Endothelial cell of umbilical vein (primary cell): ENCODE data around the gene CTNND1. TPM values are rescaled to one million over a fixed set of nuclear protein-coding genes. Genes with fewer than 3 reads are reported as not detected.

ENCODE experiments used
- BruUV-seq: library from RNA; stranded (reverse); fragments of 400-500 nt; replicated peaks from 2 replicates; lab custom pipeline; 2021; lab: Mats Ljungman, UMichigan
- CTCF ChIA-PET: fragments of 300-600, 350-600 bp; sonication (Branson Sonifier 250); formaldehyde crosslinking; loops from one replicate; lab custom pipeline; 2021; ENCODE audit warnings: antibody characterized with exemption, inconsistent platforms; lab: Charles Lee
- POLR2A ChIA-PET: fragments of 300-600, 350-600 bp; sonication (Branson Sonifier 250); formaldehyde crosslinking; loops from one replicate; lab custom pipeline; 2021; ENCODE audit warnings: antibody characterized with exemption, inconsistent platforms; lab: Charles Lee
- DNase-seq: peaks from one replicate; pipeline ENCODE4 v3.0.0-alpha.2; 2011; ENCODE audit warnings: low read depth, low spot score
- FAIRE-seq: peaks from 2 replicates; lab custom pipeline; 2011; peaks lifted over from hg19 to GRCh38; lab: Jason Lieb, UNC
- H2AFZ ChIP-seq: 2 replicates; pipeline ENCODE4 v1.6.0; 2012; ENCODE audit warnings: low read depth, low read length, control low read depth, inconsistent platforms
- H3K27ac ChIP-seq: 2 replicates; pipeline ENCODE4 v1.5.1; 2011; ENCODE audit warnings: low read depth, mild to moderate bottlenecking, control low read depth, low read length, moderate library complexity; ENCODE audit not compliant: insufficient read depth
- H3K27me3 ChIP-seq, 2 experiments: 2 replicates each; pipeline versions ENCODE4 v1.6.0 to v1.6.1; 2011; ENCODE audit warnings: low read length in 2 of 2, mixed read lengths in 1 of 2; ENCODE audit not compliant: control insufficient read depth in 2 of 2, insufficient read depth in 2 of 2
- H3K36me3 ChIP-seq, 2 experiments: 2 replicates in 1 of 2; 3 replicates in 1 of 2; pipeline ENCODE4 v1.5.1; 2011; ENCODE audit warnings: low read length in 2 of 2, mild to moderate bottlenecking in 1 of 2, moderate library complexity in 1 of 2; ENCODE audit not compliant: control insufficient read depth in 2 of 2, insufficient read depth in 2 of 2; ENCODE audit errors: extremely low read depth in 1 of 2
- H3K4me1 ChIP-seq: 3 replicates; pipeline ENCODE4 v1.5.1; 2011; ENCODE audit warnings: mild to moderate bottlenecking, low read length; ENCODE audit not compliant: control insufficient read depth, insufficient read depth; ENCODE audit errors: extremely low read depth
- H3K4me2 ChIP-seq: 2 replicates; pipeline ENCODE4 v1.6.1; 2011; ENCODE audit warnings: low read length, control low read depth, mixed read lengths; ENCODE audit not compliant: insufficient read depth
- H3K4me3 ChIP-seq, 3 experiments: fragments of 200-600 bp in 1 of 3; sonication (generic), shearing (Covaris generic) in 1 of 3; replicated peaks in 1 of 3; 2 replicates each; pipeline ENCODE4 v1.5.1; 2011 to 2016; ENCODE audit warnings: control low read depth in 3 of 3, low read length in 3 of 3, mild to moderate bottlenecking in 2 of 3, inconsistent platforms in 1 of 3, low read depth in 1 of 3, moderate library complexity in 1 of 3; ENCODE audit not compliant: insufficient read depth in 1 of 3
- H3K79me2 ChIP-seq: 2 replicates; pipeline ENCODE4 v1.6.0; 2012; ENCODE audit warnings: low read length, inconsistent platforms; ENCODE audit not compliant: control insufficient read depth, insufficient read depth
- H3K9ac ChIP-seq: replicated peaks from 2 replicates; pipeline ENCODE3; 2011; ENCODE audit warnings: low read length, control low read depth; ENCODE audit not compliant: insufficient read depth; ENCODE audit errors: extremely low read depth
- H3K9me1 ChIP-seq: replicated peaks from 3 replicates; pipeline ENCODE4 v1.6.0; 2011; ENCODE audit warnings: mild to moderate bottlenecking, low read length; ENCODE audit not compliant: control insufficient read depth, insufficient read depth; ENCODE audit errors: extremely low read depth
- H3K9me3 ChIP-seq: replicated peaks from 2 replicates; pipeline ENCODE4 v1.5.1; 2012; ENCODE audit warnings: low read length, inconsistent platforms; ENCODE audit not compliant: control insufficient read depth, insufficient read depth
- H4K20me1 ChIP-seq: replicated peaks from 2 replicates; pipeline ENCODE3; 2011; ENCODE audit warnings: mild to moderate bottlenecking, low read length; ENCODE audit not compliant: control insufficient read depth, insufficient read depth; ENCODE audit errors: extremely low read depth
- EZH2 ChIP-seq: IDR thresholded peaks from 2 replicates; pipeline ENCODE4 v1.6.1; 2012; ENCODE audit warnings: borderline replicate concordance, low read depth, mild to moderate bottlenecking, moderate library complexity, low read length, inconsistent platforms; ENCODE audit not compliant: severe bottlenecking
- FOS ChIP-seq: IDR thresholded peaks from 2 replicates; pipeline ENCODE4 v1.6.1; 2011; ENCODE audit warnings: mild to moderate bottlenecking, low read length, moderate library complexity, borderline replicate concordance; ENCODE audit not compliant: insufficient read depth
- GATA2 ChIP-seq: IDR thresholded peaks from 2 replicates; pipeline ENCODE4 v1.7.0; 2011; ENCODE audit warnings: low read depth, mild to moderate bottlenecking, moderate library complexity, mixed read lengths, low read length; ENCODE audit not compliant: insufficient read length, insufficient read depth
- POLR2A ChIP-seq: IDR thresholded peaks from 2 replicates; pipeline ENCODE4 v1.6.1; 2012; ENCODE audit warnings: low read depth, mild to moderate bottlenecking, control low read depth, low read length
- POLR2AphosphoS5 ChIP-seq: IDR thresholded peaks from 2 replicates; pipeline ENCODE4 v1.6.1; 2012; ENCODE audit warnings: low read depth, mild to moderate bottlenecking, control low read depth, low read length, moderate library complexity; ENCODE audit not compliant: insufficient read depth
- dilution Hi-C: fragments of 300-500 bp; cut with MboI; formaldehyde crosslinking; loops from one replicate; pipeline ENCODE4 v1.15.0; 2019; ENCODE audit warnings: low sequenced_read_pairs; ENCODE audit not compliant: extremely low pct_ligation_motif_present
- intact Hi-C: fragments of 100-400 bp; cut with micrococcal nuclease; formaldehyde crosslinking; loops from one replicate; pipeline ENCODE4 v1.10.0; 2022
- polyA plus RNA-seq, 4 experiments: library from polyadenylated mRNA; depleted of rRNA in 3 of 4; stranded (reverse) in 3 of 4; unstranded in 1 of 4; fragments of >200 nt; gene quantifications; 2 replicates each; pipeline versions ENCODE4 v1.2.1 to v1.2.3, GENCODE V29; 2011 to 2012; ENCODE audit warnings: missing spikeins in 1 of 4
- total RNA-seq: library from RNA; stranded (reverse); gene quantifications from 2 replicates; pipeline ENCODE4 v1.2.3, GENCODE V29; 2021
- TF ChIP-seq, protein P1 (sequence below): IDR thresholded peaks from 2 replicates; pipeline ENCODE4 v1.6.1; 2011; ENCODE audit not compliant: insufficient read depth, insufficient read length
- TF ChIP-seq, protein P2 (sequence below), 2 donors: IDR thresholded peaks; 1 replicate in 1 of 2; 2 replicates in 1 of 2; pipeline ENCODE4 v1.5.1; 2011; ENCODE audit warnings: low read length in 2 of 2, mild to moderate bottlenecking in 2 of 2, moderate library complexity in 2 of 2, control low read depth in 1 of 2, inconsistent platforms in 1 of 2, low read depth in 1 of 2; ENCODE audit not compliant: insufficient read depth in 1 of 2; ENCODE audit errors: extremely low read depth in 1 of 2

CTNND1 gene
- total and polyA plus RNA-seq, 2 donors (not counting 3 experiments of a cell fraction or from before 2014, with no cell fraction given): 152 to 268 TPM

DNA sequence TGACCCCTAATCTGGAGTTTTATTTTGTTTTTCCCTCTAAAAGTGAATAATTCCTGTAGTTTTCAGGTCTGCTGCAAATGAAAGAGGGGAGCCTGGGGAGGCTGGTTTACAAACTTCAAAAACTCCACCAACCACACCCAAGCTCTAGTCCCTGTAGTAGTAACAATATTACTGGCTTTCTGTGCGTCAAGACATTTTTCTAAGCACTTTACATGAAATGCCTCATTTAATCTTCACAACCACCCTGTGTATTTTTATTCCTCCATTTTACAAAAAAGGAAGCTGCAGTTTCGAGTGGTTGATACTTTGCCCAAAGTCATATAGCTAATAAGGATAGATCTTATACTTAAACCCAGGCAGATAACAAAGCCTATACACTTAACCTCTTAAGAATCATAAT, 23.5 kb downstream of the CTNND1 start:
- CTCF ChIA-PET: interaction anchor here (1.4 to 1.6 kb wide), 4 partner anchors 10 to 33 kb away, joined by 3 to 8 read pairs (median 4); partner anchors contain the start of gene BTBD18
- intact Hi-C loops: no loop called here

More for the DNA sequence above, 23.5 kb downstream of the CTNND1 start:
- dilution Hi-C loops: no loop called here
- peaks cover 25% of the 10 kb centered on the region for H3K4me1 ChIP-seq
- H3K4me2 ChIP-seq: no peak overlapping the region
- no peaks in the 10 kb centered on the region for H3K27me3 ChIP-seq
- H3K4me3 ChIP-seq: no peak overlapping the region
- no peak overlapping the region for H2AFZ ChIP-seq
- no peaks in the 10 kb centered on the region for H3K9me1 ChIP-seq
- no TSS peak for BruUV-seq
- no peak overlapping the region for H3K27ac ChIP-seq
- DNase-seq (no peak), FAIRE-seq (no peak)
- H3K79me2 ChIP-seq: peaks cover 97% of the 10 kb centered on the region
- H3K9ac ChIP-seq: no peak overlapping the region
- POLR2A ChIA-PET: interaction anchor here (1.0 kb wide), 1 partner anchor 21 kb away, joined by 3 read pairs; no protein-coding TSS in a partner anchor
- TF ChIP-seq, protein P1, sequence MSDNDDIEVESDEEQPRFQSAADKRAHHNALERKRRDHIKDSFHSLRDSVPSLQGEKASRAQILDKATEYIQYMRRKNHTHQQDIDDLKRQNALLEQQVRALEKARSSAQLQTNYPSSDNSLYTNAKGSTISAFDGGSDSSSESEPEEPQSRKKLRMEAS: no peak
- TF ChIP-seq POLR2AphosphoS5: no peak
- no peak for TF ChIP-seq EZH2
- TF ChIP-seq POLR2A: no peak
- TF ChIP-seq GATA2: no peak
- no peak for TF ChIP-seq FOS
- TF ChIP-seq, protein P2, sequence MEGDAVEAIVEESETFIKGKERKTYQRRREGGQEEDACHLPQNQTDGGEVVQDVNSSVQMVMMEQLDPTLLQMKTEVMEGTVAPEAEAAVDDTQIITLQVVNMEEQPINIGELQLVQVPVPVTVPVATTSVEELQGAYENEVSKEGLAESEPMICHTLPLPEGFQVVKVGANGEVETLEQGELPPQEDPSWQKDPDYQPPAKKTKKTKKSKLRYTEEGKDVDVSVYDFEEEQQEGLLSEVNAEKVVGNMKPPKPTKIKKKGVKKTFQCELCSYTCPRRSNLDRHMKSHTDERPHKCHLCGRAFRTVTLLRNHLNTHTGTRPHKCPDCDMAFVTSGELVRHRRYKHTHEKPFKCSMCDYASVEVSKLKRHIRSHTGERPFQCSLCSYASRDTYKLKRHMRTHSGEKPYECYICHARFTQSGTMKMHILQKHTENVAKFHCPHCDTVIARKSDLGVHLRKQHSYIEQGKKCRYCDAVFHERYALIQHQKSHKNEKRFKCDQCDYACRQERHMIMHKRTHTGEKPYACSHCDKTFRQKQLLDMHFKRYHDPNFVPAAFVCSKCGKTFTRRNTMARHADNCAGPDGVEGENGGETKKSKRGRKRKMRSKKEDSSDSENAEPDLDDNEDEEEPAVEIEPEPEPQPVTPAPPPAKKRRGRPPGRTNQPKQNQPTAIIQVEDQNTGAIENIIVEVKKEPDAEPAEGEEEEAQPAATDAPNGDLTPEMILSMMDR (IDR thresholded peaks at IDR 0.05; ENCODE audit: extremely low read depth in 1 of 2, insufficient read depth in 1 of 2, low read depth in 1 of 2, low read length in 2 of 2): no peak
- peaks cover 2 to 3% of the 10 kb centered on the region in 2 experiments for H3K36me3 ChIP-seq
- H4K20me1 ChIP-seq: peaks cover 13% of the 10 kb centered on the region
- no peaks in the 10 kb centered on the region for H3K9me3 ChIP-seq
